GM18870 (cell line): ENCODE data around the gene RNF223.
"Not testable (repeated sequence)": the region's sequence is repeated elsewhere in the genome, so short reads cannot be mapped to it uniquely, and the experiment has no call there.

Source experiments
- ATAC-seq: cut with Tn5 transposase; IDR thresholded peaks from one replicate; pipeline ENCODE4 v1.9.1; 2021; ENCODE audit warnings: moderate library complexity; ENCODE audit not compliant: unreplicated experiment

The RNF223 gene

DNA sequence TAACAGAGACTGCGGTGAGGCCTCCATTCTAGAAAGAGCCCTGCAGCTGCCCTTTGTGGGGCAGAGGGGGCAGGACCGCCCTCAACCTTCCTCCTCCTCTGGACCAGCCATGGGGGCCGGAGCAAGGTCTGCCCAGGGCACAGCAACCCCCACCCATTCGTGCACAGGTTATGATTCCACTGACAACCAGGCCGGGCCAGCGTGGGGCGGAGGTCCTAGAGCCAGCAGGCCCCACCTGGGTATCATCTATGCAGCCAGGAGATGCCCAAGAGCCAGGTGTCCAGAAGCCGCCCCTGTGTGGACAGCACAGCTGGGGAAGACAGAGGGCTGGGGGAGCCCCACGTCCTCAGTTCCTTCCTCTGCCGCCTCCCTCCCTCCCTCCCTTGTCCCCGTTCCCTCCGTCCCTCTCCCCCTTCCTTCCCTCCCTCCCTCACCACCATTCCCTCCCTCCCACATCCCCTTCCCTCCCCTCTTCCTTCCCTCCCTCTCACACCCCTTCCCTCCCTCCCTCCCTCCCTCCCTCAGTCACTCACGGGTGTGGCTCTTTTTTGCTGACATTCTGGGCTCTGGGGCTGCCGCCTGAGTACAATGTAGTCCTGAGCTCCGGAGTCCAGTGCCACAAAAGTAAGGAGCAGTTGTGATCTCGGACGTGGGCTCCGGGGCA, 12.3 kb downstream of the RNF223 start:
- ATAC-seq: no peak

DNA sequence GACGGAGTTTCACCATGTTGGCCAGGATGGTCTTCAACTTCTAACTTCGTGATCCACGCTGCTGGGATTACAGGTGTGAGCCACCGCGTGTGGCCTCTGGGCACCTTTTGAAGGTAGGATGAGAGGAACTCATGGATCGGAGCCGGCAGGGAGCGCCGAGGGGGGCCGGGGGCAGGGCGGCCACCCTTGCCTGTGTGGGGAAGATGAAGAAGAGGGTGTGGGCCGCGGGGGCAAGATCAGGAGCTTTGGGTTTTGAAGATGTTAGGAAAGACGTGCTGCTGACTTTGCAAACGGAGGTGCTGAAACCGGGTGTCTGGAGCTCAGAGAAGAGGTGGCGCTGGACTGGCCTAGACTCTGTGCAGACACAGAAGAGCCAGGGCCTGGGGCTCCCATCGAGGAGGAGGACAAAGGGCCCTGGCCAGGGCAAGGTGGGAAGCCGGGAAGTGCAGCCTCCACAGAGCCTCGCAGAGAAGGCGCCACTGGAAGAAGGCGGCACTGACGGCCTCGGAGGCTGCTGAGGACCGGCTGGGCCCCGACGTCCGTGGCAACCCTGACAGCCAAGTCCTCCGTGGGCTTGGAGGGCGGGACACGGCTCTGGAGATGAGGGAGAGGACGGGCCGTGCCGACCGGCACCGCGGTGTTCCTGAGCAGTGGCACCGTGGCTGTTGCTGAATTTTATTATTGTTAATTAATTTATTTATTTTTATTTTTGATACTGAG, 13.7 kb downstream of the RNF223 start:
- ATAC-seq: no peak

DNA sequence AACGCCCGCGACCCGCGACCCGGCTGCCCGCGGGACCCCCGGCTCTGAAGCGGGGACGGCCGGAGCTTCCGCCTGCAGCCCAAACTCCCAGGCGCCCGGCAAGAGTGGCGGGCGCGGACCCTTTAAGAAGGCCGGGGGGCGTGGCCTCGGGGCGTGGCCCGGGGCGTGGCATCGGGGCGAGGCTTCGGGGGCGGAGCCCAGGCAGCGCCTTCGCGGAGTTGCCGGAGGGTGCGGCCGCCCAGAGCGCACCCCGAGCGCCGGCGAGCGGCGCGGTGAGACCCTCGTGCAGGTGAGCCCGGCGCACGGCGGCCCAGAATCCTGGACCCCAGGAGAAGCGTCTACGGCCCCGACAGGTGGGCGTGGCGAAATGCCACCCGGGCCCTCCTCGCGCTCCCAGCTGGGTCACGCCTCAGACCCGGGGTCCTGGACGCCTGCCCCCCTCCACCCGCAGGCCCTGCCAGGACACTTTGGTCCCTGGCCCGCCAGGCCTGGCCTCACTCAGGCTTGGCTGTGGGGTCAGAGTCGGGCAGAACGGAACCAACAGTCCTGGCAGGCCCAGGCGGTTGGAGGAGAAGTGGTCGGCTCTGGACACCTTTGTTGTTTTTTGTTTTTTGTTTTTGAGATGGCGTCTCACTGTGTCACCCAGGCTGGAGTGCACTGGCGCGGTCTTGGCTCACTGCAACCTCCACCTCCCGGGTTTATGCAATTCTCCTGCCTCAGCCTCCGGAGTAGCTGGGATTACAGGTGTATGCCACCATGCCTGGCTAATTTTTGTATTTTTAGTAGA, 14.4 kb downstream of the RNF223 start:
- no peak for ATAC-seq

DNA sequence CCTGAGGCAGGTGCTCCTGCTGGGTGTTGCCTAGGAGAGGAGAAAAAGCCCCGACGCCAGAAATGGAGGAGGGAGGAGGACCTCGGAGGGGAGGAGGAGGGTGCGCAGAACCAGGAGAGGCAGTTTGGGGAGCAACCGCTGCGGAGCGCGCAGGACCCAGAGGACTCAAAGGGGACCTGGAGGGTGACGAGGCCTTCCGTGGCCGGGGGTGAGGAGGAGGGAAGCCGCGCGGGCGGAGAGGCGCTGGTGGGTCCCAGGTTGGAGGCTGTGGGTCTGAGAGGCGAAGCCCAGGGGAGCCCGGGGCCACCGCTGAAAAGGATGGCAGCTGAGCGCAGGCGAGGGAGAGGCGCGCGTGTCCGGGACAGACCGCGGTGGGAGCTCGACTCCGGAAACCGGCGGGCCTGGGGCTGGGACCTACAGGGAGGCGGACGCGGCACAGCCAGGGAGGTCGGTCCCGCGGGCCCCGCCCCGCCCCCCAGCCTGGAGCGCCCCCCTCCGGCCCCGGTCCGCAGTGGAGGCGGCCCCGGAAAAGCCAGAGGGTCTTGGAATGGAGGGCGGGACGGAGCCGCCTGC, 15.1 kb downstream of the RNF223 start:
- no peak for ATAC-seq

DNA sequence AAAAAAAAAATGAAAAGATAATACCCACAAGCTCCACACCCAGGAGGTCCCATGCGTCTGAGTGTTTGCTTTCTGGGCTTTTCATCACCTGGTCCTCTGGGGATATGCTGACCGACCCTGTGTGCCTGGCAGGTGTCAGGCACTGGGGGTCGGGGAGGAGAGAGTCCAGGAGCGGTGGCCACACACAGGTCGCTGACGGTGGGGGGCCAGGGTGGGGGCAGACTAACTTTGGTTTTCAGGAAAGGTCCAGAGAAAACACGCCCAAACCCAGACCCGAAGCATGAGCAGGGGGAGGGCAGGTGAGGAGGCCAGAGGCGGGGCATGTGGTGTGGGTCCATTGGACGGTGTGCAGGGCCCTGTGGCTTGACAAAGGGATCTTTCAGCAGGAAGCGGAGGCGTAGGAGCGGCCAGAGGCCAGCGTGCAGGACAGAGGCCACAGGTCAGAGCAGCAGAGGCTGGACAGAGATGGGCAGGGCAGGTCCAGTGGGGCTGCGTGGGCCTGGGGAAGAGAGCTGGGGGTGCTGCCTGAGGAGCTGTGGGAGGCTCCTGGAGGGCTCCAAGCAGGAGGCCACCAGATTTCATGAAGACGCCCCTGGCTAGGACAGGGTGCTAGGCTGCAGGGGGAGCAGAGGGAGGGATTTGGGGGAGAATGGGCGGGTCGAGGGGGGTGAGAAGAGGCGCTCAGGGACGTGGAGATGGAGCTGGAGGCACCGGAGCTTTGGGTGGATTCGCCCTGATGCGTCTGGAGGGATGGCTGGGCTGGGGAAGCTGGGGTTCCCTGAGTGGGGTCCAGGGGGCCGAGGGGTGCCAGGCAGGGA, 15.8 kb downstream of the RNF223 start:
- no peak for ATAC-seq

DNA sequence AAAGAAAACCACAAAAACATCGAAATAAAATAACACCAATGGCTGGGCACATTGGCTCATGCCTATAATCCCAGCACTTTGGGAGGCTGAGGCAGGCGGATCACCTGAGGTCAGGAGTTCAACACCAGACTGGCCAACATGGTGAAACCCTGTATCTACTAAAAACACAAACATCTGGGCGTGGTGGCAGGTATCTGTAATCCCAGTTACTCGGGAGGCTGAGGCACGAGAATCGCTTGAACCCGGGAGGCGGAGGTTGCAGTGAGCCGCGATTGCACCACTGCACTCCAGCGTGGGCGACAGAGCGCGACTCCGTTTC, 16.4 kb downstream of the RNF223 start:
- ATAC-seq: not testable (repeated sequence)

DNA sequence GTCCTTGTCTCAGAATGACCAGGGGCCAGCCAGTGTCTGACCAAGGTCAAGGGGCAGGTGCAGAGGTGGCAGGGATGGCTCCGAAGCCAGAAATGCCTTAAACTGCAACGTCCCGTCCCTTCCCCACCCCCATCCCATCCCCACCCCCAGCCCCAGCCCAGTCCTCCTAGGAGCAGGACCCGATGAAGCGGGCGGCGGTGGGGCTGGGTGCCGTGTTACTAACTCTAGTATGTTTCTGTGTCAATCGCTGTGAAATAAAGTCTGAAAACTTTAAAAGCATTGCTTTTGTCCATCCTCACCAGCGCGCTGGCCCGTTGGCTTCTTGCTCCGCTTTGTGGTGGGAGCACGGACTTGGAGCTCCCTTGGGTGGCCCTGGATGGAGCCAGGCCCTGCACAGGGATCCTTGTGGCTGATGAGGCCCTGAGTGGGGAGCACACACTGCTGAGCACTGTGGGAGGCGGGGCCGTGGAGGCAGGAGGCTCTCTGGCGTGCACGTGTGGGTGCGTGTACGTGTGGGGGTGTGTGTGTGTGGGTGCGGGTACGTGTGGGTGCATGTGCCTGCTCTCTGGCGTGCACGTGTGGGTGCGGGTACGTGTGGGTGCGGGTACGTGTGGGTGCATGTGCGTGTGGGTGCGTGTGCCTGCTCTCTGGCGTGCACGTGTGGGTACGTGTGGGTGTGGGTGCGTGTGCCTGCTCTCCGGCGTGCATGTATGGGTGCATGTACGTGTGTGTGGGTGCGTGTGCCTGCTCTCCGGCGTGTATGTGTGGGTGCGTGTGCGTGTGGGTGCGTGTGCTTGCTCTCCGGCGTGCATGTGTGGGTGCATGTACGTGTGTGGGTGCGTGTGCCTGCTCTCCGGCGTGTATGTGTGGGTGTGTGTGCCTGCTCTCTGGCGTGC, 18.0 kb downstream of the RNF223 start:
- ATAC-seq: no peak

DNA sequence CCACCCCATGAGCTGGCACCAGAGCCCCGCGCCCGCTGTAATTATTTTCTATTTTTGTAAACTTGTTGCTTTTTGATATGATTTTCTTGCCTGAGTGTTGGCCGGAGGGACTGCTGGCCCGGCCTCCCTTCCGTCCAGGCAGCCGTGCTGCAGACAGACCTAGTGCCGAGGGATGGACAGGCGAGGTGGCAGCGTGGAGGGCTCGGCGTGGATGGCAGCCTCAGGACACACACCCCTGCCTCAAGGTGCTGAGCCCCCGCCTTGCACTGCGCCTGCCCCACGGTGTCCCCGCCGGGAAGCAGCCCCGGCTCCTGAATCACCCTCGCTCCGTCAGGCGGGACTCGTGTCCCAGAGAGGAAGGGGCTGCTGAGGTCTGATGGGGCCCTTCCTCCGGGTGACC, 19.1 kb downstream of the RNF223 start:
- no peak for ATAC-seq

DNA sequence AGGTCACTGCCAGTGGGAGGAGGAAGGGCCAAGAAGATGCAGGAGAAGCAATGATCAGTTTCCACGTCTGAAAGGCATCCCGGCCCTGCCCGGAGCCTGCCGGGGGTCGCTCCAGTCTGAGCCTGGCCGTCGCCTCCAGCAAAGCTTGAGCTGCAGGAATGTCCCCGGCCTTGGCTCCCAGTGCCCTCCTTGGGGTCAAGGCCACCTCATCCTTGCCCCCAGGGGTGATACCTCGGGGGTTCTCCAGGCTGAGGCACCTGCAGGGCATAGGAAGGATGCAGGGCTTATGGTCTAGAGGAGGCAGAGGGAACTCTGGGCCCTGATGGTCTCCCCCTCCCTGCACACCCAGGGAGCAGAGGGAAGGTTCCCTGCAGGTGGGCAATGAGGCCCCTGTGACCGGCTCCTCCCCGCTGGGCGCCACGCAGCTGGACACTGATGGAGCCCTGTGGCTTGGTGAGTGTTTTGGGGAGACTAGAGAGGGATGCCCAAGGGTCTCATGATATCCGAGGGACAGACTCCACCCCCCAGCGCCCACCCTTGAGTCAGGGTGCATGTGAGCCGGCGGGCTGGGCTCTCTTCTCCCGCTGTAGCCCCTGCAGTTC, 19.9 kb downstream of the RNF223 start:
- no peak for ATAC-seq

DNA sequence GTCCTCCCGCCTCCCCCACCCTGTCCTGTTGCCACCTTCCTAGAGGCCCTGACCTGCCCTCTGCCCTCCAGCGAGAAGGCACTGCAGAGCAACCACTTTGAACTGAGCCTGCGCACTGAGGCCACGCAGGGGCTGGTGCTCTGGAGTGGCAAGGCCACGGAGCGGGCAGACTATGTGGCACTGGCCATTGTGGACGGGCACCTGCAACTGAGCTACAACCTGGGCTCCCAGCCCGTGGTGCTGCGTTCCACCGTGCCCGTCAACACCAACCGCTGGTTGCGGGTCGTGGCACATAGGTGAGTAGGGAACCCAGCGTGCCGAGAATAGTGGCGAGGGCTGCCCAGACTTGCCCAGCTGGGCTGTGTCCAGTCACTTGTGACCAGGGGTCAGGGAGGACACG, 20.4 kb downstream of the RNF223 start:
- no peak for ATAC-seq

DNA sequence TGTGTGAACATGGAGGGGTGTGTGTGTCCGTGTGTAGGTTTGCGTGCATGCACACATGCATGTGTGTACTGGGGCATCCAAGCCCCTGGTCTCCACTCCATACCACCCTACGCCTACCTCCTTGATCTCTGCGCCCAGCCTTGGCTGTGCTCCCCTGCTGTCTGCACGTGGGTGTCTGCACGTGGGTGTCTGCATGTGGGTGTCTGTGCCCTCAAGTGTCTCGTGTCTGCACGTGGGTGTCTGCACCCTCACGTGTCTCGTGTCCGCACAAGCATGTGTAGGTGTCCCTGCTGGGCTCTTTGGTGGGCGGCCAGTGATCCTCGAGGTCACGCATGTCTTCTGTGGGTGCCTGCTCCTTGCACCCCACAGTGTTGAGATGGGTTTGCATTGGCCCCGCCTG, 21.1 kb downstream of the RNF223 start:
- ATAC-seq: no peak

DNA sequence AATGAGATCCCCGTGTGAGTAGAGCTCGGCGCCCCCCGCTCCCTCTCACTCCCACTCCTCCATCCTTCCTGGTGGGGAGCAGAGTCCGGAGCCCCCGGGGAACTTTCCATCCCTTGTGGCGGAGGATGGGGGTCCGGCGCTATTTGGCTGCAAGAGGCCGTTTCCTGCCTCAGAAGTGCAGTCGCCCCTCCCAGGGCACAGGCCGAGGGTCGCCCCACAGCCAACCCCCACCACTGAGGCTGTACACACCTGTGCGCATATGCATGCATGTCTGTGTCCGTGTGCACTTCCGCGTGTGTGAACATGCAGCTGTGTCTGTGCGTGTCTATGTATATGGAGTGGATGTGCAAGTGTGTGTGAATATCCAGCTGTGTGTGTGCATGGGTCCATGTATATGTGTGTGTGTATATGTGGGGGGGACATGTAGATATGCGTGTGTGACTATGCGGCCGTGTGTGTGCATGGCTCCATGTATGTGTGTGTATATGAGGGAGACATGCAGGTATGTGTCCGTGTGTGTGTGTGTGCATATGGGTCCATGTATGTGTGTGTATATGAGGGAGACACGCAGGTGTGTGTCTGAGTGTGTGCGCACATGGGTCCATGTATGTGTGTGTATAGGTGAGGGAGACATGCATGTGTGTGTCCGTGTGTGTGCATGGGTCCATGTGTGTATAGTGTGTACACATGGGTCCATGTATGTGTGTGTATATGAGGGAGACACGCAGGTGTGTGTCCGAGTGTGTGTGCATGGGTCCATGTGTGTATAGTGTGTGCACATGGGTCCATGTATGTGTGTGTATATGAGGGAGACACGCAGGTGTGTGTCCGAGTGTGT, 21.9 kb downstream of the RNF223 start:
- no peak for ATAC-seq

DNA sequence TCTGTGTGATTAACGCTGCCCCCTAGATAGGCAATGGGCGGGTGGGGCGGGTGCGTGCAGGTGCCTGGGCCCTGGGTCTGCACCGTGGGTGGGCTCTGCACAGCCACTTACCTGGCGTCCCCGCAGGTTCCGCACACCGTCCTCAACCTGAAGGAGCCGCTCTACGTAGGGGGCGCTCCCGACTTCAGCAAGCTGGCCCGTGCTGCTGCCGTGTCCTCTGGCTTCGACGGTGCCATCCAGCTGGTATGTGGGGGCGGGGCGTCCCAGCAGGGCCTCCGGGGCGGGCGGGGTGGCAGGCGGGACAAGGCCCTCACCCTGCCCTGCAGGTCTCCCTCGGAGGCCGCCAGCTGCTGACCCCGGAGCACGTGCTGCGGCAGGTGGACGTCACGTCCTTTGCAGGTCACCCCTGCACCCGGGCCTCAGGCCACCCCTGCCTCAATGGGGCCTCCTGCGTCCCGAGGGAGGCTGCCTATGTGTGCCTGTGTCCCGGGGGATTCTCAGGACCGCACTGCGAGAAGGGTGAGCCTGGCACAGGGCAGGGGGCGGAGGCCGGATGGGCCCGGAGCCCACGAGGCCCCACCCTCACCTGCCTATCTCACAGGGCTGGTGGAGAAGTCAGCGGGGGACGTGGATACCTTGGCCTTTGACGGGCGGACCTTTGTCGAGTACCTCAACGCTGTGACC, 22.8 kb downstream of the RNF223 start:
- no peak for ATAC-seq

DNA sequence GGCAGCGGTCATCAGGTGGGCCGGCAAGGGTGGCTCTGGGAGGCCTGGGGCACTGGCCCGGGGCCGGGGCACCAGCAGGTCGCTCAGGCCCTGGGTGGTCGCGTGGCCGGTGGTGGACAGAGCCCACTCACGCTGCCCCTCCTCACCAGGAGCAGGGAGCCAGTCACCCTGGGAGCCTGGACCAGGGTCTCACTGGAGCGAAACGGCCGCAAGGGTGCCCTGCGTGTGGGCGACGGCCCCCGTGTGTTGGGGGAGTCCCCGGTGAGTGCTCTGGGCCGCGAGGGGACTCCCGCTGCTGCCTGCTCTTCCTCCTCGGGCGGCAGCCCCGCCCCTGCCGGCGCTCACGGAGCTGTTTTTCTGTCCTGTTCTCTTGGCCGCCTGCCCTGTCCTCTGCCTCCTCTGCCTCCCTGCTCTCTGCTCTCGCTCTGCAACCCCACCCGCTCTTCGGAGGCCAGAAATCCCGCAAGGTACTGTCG, 23.5 kb downstream of the RNF223 start:
- no peak for ATAC-seq

DNA sequence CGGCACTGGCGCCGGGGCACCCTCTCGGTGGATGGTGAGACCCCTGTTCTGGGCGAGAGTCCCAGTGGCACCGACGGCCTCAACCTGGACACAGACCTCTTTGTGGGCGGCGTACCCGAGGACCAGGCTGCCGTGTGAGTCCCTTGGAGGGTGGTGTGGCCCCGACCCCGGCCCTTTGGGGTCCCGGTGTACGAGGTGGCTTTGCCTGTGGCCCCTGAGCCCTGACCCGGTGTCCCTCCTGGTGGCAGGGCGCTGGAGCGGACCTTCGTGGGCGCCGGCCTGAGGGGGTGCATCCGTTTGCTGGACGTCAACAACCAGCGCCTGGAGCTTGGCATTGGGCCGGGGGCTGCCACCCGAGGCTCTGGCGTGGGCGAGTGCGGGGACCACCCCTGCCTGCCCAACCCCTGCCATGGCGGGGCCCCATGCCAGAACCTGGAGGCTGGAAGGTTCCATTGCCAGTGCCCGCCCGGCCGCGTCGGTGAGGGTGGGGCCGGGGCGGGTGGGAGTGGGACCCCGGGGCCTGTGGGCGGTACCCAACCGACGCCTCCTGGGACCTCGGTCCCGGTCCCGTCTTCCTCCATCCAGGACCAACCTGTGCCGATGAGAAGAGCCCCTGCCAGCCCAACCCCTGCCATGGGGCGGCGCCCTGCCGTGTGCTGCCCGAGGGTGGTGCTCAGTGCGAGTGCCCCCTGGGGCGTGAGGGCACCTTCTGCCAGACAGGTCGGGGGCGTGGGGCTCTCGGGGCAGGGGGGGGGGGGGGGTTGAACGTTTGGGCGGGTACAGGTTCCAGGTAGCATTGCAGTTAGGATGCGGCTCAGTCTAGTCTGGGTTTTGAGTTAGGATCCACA, 24.6 kb downstream of the RNF223 start:
- no peak for ATAC-seq

DNA sequence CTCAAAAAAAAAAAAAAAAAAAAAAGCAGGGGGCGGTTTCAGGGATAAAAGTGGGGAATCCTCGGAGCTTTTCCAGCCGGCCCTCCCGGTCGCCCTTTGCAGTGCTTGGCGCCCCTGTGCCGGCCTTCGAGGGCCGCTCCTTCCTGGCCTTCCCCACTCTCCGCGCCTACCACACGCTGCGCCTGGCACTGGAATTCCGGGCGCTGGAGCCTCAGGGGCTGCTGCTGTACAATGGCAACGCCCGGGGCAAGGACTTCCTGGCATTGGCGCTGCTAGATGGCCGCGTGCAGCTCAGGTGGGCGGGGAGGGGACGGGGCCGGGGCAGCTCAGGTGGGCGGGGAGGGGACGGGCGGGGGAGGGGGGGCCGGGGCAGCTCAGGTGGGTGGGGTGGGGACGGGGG, 25.3 kb downstream of the RNF223 start:
- ATAC-seq: no peak

DNA sequence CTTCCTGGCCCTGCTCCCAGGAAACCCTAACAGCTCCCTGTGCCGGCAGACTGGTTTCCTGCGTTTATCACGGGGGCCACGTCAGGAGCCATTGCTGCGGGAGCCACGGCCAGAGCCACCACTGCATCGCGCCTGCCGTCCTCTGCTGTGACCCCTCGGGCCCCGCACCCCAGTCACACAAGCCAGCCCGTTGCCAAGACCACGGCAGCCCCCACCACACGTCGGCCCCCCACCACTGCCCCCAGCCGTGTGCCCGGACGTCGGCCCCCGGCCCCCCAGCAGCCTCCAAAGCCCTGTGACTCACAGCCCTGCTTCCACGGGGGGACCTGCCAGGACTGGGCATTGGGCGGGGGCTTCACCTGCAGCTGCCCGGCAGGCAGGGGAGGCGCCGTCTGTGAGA, 26.1 kb downstream of the RNF223 start:
- ATAC-seq: no peak
